IPS DF 19.7 (cell line): ENCODE measurements around the gene KIAA0040.

Source experiments
- DNase-seq: peaks from one replicate; pipeline ENCODE4 v3.0.0-alpha.2; 2013; ENCODE audit warnings: low read depth, low spot score

Gene KIAA0040

GRCh38 chr1:175200678-175201521 lies 8.3 kb upstream of the KIAA0040 start:
- DNase-seq = no peak

- DNase-seq = no peak
These were observed 5.8 kb upstream of the KIAA0040 start for GRCh38 chr1:175198332-175198731.

- DNase-seq = no peak
These were observed 5.0 kb upstream of the KIAA0040 start for GRCh38 chr1:175197531-175197930.

- DNase-seq = no peak
These were observed 3.2 kb upstream of the KIAA0040 start for GRCh38 chr1:175195798-175196197.

- DNase-seq = no peak
These were observed 2.7 kb upstream of the KIAA0040 start for GRCh38 chr1:175195281-175195680.

GRCh38 chr1:175193527-175193910 lies 943 bp upstream of the KIAA0040 start:
- DNase-seq = no peak

GRCh38 chr1:175192111-175192629 lies 406 bp downstream of the KIAA0040 start:
- no peak for DNase-seq

GRCh38 chr1:175191659-175192058 lies 917 bp downstream of the KIAA0040 start:
- DNase-seq = no peak

- DNase-seq = no peak
These were observed 3.6 kb downstream of the KIAA0040 start for GRCh38 chr1:175188936-175189335.

- DNase-seq = no peak
These were observed 6.0 kb downstream of the KIAA0040 start for GRCh38 chr1:175186433-175187160.

GRCh38 chr1:175185903-175186302 lies 6.7 kb downstream of the KIAA0040 start:
- DNase-seq = no peak

- DNase-seq = no peak
These were observed 9.0 kb downstream of the KIAA0040 start for GRCh38 chr1:175183586-175183985.

- no peak for DNase-seq
These were observed 10.3 kb downstream of the KIAA0040 start for GRCh38 chr1:175182201-175182746.

GRCh38 chr1:175179837-175180590 lies 12.6 kb downstream of the KIAA0040 start:
- DNase-seq = no peak

- no peak for DNase-seq
These were observed 14.1 kb downstream of the KIAA0040 start for GRCh38 chr1:175178456-175178855.

GRCh38 chr1:175178056-175178455 lies 14.5 kb downstream of the KIAA0040 start:
- DNase-seq = no peak

- no peak for DNase-seq
These were observed 16.3 kb downstream of the KIAA0040 start for GRCh38 chr1:175176246-175176645.

- no peak for DNase-seq
These were observed 18.1 kb downstream of the KIAA0040 start for GRCh38 chr1:175174309-175175102.

- DNase-seq = no peak
These were observed 19.0 kb downstream of the KIAA0040 start for GRCh38 chr1:175173531-175173930.

- no peak for DNase-seq
These were observed 20.1 kb downstream of the KIAA0040 start for GRCh38 chr1:175172503-175172902.
